Mesodermal cell (in vitro differentiated cells): ENCODE results near the gene SPACA5.
A peak's percentile ranks its signal among the peaks of the same experiment; 100 is the strongest.

Source experiments
- H3K27ac ChIP-seq: 2 replicates; pipeline ENCODE4 v1.7.0; 2013; ENCODE audit warnings: mild to moderate bottlenecking, low read depth, low read length, moderate library complexity; ENCODE audit not compliant: severe bottlenecking
- H3K36me3 ChIP-seq: 2 replicates; pipeline ENCODE4 v1.7.1; 2013; ENCODE audit warnings: mild to moderate bottlenecking, low read length, moderate library complexity; ENCODE audit not compliant: control insufficient read depth, insufficient read depth
- H3K4me1 ChIP-seq: one replicate; pipeline ENCODE4 v1.7.1; 2013; ENCODE audit warnings: mild to moderate bottlenecking, low read length; ENCODE audit not compliant: insufficient read depth, control insufficient read depth, poor library complexity, severe bottlenecking
- H3K4me3 ChIP-seq: 2 replicates; pipeline ENCODE4 v1.7.0; 2013; ENCODE audit warnings: low read length, control low read depth, mild to moderate bottlenecking; ENCODE audit not compliant: insufficient read depth, poor library complexity, severe bottlenecking; ENCODE audit errors: extremely low read depth
- H3K9me3 ChIP-seq: 2 replicates; pipeline ENCODE4 v1.7.1; 2013; ENCODE audit warnings: mild to moderate bottlenecking, low read length, moderate library complexity; ENCODE audit not compliant: control insufficient read depth
- WGBS, 2 experiments: methylation state at CpG; one replicate each; pipeline ENCODE4 v1.1.5; 2013; ENCODE audit warnings: missing lambda C conversion rate in 2 of 2; ENCODE audit not compliant: insufficient coverage in 2 of 2; 5-methylcytosine and 5-hydroxymethylcytosine counted together

The SPACA5 gene

DNA sequence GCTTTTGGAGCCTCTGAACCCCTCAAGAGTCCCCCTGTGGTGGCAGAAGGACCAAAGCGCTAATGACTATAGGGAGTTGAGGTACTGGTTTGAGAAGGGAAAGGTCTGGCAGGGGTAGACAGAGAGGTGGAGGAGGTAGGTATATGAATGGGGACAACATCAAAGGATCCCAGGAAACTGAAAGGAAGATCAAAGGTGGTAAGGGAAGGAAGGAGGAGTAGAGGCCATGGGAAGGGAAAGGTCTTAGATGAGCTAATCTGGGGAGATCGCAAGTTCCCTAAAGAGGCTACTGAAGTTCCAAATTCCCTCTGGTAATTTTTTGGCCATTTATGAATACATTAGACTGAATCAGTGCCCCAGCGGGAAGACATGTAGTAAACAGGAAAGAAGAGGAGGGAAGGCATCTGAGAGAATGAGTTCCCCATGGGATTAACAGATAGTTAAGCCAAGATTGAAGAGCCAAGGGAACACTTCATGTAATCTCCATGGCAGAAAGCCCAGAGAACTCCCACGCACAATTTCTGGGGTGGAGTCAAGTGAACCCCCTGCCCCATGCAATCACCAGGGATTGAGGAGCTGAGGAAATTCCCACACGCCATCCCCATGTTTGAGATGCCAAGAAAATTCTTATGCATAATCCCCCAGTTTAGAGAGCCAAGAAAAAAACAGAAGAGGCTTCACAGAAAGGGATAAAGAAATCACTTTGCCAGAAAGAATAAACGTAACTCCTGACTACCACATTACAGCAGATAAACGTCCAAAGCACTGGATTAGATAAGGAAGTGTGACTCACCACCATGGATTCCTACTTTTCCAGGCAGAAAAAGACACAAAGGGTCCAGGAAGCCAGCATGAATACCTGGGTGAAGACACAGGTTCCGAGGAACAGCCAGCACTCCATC, 38.9 kb downstream of the SPACA5 start:
- no peaks in the 10 kb centered on the region for H3K36me3 ChIP-seq
- peak overlapping the region; percentile 83 for H3K27ac ChIP-seq
- H3K4me1 ChIP-seq, result peaks cover 5% of the 10 kb centered on the region
- H3K4me3 ChIP-seq, result no peak overlapping the region
- no peaks in the 10 kb centered on the region for H3K9me3 ChIP-seq
- 90% methylated on average over 3 of the region's 8 CpGs; no CpG with 5 or more reads in 1 of the 2 experiments for WGBS, 2 experiments

DNA sequence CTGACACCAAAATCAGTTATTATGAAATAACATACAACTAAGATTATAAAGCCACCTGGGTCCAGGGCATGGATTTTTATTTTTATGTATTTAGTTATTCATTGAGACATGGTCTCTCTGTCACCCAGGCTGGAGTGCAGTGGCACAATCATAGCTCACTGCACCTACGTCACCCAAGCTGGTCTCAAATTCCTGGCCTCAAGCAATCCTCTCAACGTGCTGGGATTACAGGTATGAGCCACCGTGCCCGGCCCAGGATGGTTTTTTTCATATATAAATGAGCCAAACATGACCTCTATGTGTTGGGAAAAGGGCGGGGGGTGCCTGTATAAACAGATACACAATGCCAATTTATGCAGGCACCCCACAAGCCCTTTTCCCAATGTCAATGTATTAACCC, 40.1 kb downstream of the SPACA5 start:
- Histone ChIP-seq H3K9me3 (no peaks in the 10 kb centered on the region), H3K4me1 (peaks cover 5% of the 10 kb centered on the region), H3K36me3 (no peaks in the 10 kb centered on the region), H3K4me3 (no peak overlapping the region), H3K27ac (peak overlapping the region; percentile 83)
- WGBS, 2 experiments, result 100% methylated on average over 1 of the region's 5 CpGs

DNA sequence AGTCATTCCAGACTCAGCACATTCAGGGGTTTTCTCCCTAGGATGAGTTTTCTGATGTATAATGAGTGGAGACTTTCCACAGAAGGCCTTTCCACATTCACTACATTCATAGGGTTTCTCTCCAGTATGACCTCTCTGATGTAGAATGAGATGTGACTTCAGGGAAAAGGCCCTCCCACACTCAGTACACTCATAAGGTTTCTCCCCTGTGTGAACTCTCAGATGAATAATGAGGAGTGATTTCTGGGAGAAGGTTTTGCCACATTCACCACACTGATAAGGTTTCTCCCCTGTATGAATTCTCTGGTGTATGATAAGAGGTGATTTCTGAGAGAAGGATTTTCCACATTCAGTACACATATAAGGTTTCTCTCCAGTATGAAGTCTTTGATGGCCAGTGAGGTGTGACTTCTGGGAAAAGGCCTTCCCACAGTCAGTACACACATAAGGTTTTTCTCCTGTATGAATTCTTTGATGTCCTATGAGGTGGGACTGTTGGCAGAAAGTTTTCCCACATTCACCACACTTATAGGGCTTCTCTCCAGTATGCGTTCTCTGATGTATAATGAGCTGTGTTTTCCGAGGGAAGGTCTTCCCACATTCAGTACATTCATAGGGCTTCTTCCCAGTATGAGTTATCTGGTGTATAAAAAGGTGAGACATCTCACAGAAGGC, 52.0 kb downstream of the SPACA5 start:
- Histone ChIP-seq H3K9me3 (no peaks in the 10 kb centered on the region), H3K27ac (no peak overlapping the region)
- WGBS, 2 experiments, result no CpG with 5 or more reads among the region's 2 CpGs

GRCh38 chrX:48059296-48059639, 52.5 kb downstream of the SPACA5 start:
- no peaks in the 10 kb centered on the region for H3K4me1 ChIP-seq
- H3K4me3 ChIP-seq, result no peak overlapping the region
- H3K36me3 ChIP-seq, result peaks cover 15% of the 10 kb centered on the region
- H3K9me3 ChIP-seq, result no peaks in the 10 kb centered on the region
- H3K27ac ChIP-seq, result no peak overlapping the region
- WGBS, 2 experiments, result no CpG with 5 or more reads among the region's 1 CpG

More for the DNA sequence above, 52.0 kb downstream of the SPACA5 start:
- Histone ChIP-seq H3K4me1 (no peaks in the 10 kb centered on the region), H3K36me3 (peaks cover 15% of the 10 kb centered on the region), H3K4me3 (no peak overlapping the region)
